ENCODE results near the gene CSF3R.
"Not testable (repeated sequence)": the region's sequence is repeated elsewhere in the genome, so short reads cannot be mapped to it uniquely, and the experiment has no call there.

Gene CSF3R

DNA sequence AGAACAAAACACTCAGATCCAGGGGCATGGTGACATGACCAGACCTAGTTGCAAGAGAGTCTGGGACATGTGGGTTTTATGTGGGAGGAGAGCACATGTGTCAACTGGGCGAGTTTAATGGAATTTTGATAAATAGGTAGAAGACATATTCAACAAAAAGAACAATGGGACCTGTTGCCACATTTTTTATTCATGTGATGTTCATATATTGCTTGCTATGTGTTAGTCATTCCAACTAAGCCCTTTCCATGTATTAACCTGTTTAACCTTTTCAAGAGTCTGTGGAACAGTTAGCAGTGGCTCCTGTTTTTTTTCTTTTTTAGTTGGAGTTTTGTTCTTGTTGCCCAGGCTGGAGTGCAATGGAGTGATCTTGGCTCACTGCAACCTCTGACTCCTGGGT lies 30.1 kb upstream of the CSF3R start:
- H3K4me3 ChIP-seq (ENCODE audit: low read depth, low read length), result no peak overlapping the region
- no peaks in the 10 kb centered on the region for H3K36me3 ChIP-seq (ENCODE audit: control insufficient read depth, insufficient read depth, low read length)
- no peaks in the 10 kb centered on the region for H3K27me3 ChIP-seq (ENCODE audit: control insufficient read depth, insufficient read depth, low read length)
- peaks cover 10% of the 10 kb centered on the region; the same call in 1 of the 2 replicates for H3K4me1 ChIP-seq (ENCODE audit: control insufficient read depth, insufficient read depth, low read length)
- no peak overlapping the region for H3K27ac ChIP-seq (ENCODE audit: low read depth, low read length)
- H3K9ac ChIP-seq (ENCODE audit: low read length), result no peak overlapping the region
- H3K9me3 ChIP-seq (ENCODE audit: control insufficient read depth, insufficient read depth, low read depth, low read length), result no peaks in the 10 kb centered on the region

GRCh38 chr1:36511804-36512798 lies 29.4 kb upstream of the CSF3R start:
- Histone ChIP-seq H3K36me3 (ENCODE audit: control insufficient read depth, insufficient read depth, low read length) (no peaks in the 10 kb centered on the region), H3K9me3 (ENCODE audit: control insufficient read depth, insufficient read depth, low read depth, low read length) (no peaks in the 10 kb centered on the region), H3K4me1 (ENCODE audit: control insufficient read depth, insufficient read depth, low read length) (peaks cover 10% of the 10 kb centered on the region; the same call in 1 of the 2 replicates), H3K27me3 (ENCODE audit: control insufficient read depth, insufficient read depth, low read length) (no peaks in the 10 kb centered on the region), H3K4me3 (ENCODE audit: low read depth, low read length) (no peak overlapping the region), H3K9ac (ENCODE audit: low read length) (no peak overlapping the region), H3K27ac (ENCODE audit: low read depth, low read length) (no peak overlapping the region)

DNA sequence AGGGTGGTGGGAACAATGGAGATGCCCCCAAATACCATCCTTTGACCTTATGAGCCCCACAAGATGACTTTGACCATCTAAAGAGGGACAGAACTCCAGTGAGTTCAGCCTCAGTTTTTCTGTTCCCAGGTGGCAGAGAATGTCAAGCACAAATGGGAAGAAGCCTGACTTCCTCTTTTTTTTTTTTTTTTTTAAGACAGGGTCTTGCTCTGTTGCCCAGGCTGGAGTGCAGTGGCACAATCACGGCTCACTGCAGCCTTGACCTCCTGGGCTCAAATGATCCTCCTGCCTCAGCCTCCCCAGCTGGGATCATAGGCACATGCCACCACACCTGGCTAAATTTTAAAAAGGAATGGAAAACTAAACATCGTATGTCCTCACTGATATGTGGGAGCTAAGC lies 28.5 kb upstream of the CSF3R start:
- H3K4me3 ChIP-seq (ENCODE audit: low read depth, low read length); H3K4me1 ChIP-seq (ENCODE audit: control insufficient read depth, insufficient read depth, low read length); H3K27ac ChIP-seq (ENCODE audit: low read depth, low read length); H3K27me3 ChIP-seq (ENCODE audit: control insufficient read depth, insufficient read depth, low read length); H3K36me3 ChIP-seq (ENCODE audit: control insufficient read depth, insufficient read depth, low read length); H3K9me3 ChIP-seq (ENCODE audit: control insufficient read depth, insufficient read depth, low read depth, low read length); H3K9ac ChIP-seq (ENCODE audit: low read length): not testable (repeated sequence)

DNA sequence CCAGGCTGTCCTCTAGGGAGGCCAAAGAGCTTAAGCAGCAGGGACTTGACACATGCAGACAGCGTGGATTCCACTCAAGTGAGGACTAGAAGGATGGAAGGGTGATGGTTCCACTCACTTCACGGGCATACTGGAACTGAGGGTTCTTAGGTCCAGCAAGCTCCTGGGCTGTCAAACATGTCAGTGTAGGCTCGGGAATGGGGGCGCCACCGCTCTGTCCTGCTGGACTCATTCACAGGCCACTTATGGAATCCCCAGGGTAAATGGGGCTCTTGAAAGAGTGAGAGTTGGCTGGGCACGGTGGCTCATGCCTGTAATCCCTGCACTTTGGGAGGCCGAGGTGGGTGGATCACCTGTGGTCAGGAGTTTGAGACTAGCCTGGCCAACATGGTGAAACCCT lies 27.7 kb upstream of the CSF3R start:
- H3K4me1 ChIP-seq (ENCODE audit: control insufficient read depth, insufficient read depth, low read length), result peaks cover 7% of the 10 kb centered on the region; the same call in 1 of the 2 replicates
- H3K27me3 ChIP-seq (ENCODE audit: control insufficient read depth, insufficient read depth, low read length), result no peaks in the 10 kb centered on the region
- H3K4me3 ChIP-seq (ENCODE audit: low read depth, low read length), result no peak overlapping the region
- H3K9ac ChIP-seq (ENCODE audit: low read length), result no peak overlapping the region
- no peak overlapping the region for H3K27ac ChIP-seq (ENCODE audit: low read depth, low read length)
- no peaks in the 10 kb centered on the region for H3K36me3 ChIP-seq (ENCODE audit: control insufficient read depth, insufficient read depth, low read length)
- no peaks in the 10 kb centered on the region for H3K9me3 ChIP-seq (ENCODE audit: control insufficient read depth, insufficient read depth, low read depth, low read length)

GRCh38 chr1:36508257-36508656 lies 25.5 kb upstream of the CSF3R start:
- Histone ChIP-seq H3K9ac (ENCODE audit: low read length) (no peak overlapping the region), H3K27me3 (ENCODE audit: control insufficient read depth, insufficient read depth, low read length) (no peaks in the 10 kb centered on the region), H3K9me3 (ENCODE audit: control insufficient read depth, insufficient read depth, low read depth, low read length) (no peaks in the 10 kb centered on the region), H3K36me3 (ENCODE audit: control insufficient read depth, insufficient read depth, low read length) (no peaks in the 10 kb centered on the region), H3K4me1 (ENCODE audit: control insufficient read depth, insufficient read depth, low read length) (no peaks in the 10 kb centered on the region), H3K27ac (ENCODE audit: low read depth, low read length) (no peak overlapping the region), H3K4me3 (ENCODE audit: low read depth, low read length) (no peak overlapping the region)

DNA sequence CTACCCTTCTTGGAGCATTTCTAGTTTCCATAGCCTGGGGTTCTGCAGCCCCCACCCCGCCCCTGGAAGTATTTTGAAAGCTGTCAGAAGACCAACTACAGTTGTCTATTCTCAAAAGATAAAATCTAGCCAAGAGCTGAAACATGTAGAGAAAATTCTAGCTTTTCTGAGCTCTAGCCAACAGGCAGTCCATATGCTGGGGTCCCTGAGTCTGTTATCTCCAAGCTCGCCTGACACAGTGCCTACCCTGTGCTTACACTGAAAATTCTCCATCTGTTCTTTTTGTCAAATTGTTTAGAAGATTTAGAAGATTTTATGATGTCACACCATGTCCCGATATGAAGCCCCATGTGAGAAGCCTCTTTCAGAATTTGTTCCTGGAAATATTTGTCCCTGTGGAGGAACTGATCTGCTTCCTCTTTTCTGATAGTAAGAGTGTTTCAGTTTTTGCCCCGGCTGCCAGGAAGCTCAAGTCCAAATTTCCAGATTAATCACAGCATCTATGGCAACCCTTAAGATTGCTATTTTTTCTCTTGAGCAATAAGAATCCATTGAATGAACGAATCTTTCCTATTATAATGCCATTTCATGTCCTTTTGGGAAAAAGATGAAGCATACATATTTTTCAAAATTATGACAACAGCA lies 23.7 kb upstream of the CSF3R start:
- no peak overlapping the region for H3K4me3 ChIP-seq (ENCODE audit: low read depth, low read length)
- no peaks in the 10 kb centered on the region for H3K27me3 ChIP-seq (ENCODE audit: control insufficient read depth, insufficient read depth, low read length)
- no peaks in the 10 kb centered on the region for H3K9me3 ChIP-seq (ENCODE audit: control insufficient read depth, insufficient read depth, low read depth, low read length)
- no peak overlapping the region for H3K9ac ChIP-seq (ENCODE audit: low read length)
- no peak overlapping the region for H3K27ac ChIP-seq (ENCODE audit: low read depth, low read length)
- H3K36me3 ChIP-seq (ENCODE audit: control insufficient read depth, insufficient read depth, low read length), result no peaks in the 10 kb centered on the region
- no peaks in the 10 kb centered on the region for H3K4me1 ChIP-seq (ENCODE audit: control insufficient read depth, insufficient read depth, low read length)

DNA sequence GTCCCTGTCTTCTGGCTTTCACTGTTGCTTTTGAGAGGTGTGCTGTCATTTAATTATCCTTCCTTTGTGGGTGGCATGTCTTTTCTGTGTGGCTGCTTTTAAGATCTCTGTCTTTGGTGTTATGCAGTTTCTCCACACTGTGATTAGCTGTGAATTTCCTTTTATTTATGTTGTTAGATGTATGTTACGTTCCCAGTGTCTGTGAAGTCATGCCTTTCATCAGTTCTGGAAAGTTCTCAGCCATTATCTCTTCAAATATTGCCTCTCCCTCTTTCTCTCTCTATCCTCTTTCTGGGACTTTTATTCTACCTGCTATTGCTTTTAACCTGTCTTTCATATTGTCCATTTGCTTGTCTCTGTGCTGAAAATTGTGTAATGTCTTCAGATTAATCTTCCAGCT lies 21.0 kb upstream of the CSF3R start:
- Histone ChIP-seq H3K4me1 (ENCODE audit: control insufficient read depth, insufficient read depth, low read length) (no peaks in the 10 kb centered on the region), H3K9ac (ENCODE audit: low read length) (no peak overlapping the region), H3K9me3 (ENCODE audit: control insufficient read depth, insufficient read depth, low read depth, low read length) (no peaks in the 10 kb centered on the region), H3K36me3 (ENCODE audit: control insufficient read depth, insufficient read depth, low read length) (no peaks in the 10 kb centered on the region), H3K27ac (ENCODE audit: low read depth, low read length) (no peak overlapping the region), H3K4me3 (ENCODE audit: low read depth, low read length) (no peak overlapping the region), H3K27me3 (ENCODE audit: control insufficient read depth, insufficient read depth, low read length) (no peaks in the 10 kb centered on the region)

DNA sequence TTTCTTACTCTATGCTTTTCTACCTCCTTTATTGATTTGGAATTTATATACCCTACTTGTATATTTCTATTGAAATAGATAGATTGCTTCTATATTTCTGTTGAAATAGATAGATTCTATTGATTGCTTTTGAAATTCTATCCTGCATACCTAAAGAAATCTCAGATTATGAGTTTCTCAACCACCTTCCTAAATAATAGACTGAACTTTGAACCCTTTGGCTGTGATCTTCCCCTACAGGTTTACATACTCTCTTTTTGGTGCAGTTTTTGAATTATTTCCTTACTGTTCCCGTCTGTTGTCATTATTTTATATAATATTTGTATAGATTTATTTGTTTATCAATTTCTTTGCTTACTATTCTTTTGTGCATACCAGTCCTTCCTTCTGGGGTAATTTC lies 20.4 kb upstream of the CSF3R start:
- no peaks in the 10 kb centered on the region for H3K9me3 ChIP-seq (ENCODE audit: control insufficient read depth, insufficient read depth, low read depth, low read length)
- H3K9ac ChIP-seq (ENCODE audit: low read length), result no peak overlapping the region
- H3K4me3 ChIP-seq (ENCODE audit: low read depth, low read length), result no peak overlapping the region
- H3K36me3 ChIP-seq (ENCODE audit: control insufficient read depth, insufficient read depth, low read length), result no peaks in the 10 kb centered on the region
- H3K4me1 ChIP-seq (ENCODE audit: control insufficient read depth, insufficient read depth, low read length), result no peaks in the 10 kb centered on the region
- no peaks in the 10 kb centered on the region for H3K27me3 ChIP-seq (ENCODE audit: control insufficient read depth, insufficient read depth, low read length)
- no peak overlapping the region for H3K27ac ChIP-seq (ENCODE audit: low read depth, low read length)

DNA sequence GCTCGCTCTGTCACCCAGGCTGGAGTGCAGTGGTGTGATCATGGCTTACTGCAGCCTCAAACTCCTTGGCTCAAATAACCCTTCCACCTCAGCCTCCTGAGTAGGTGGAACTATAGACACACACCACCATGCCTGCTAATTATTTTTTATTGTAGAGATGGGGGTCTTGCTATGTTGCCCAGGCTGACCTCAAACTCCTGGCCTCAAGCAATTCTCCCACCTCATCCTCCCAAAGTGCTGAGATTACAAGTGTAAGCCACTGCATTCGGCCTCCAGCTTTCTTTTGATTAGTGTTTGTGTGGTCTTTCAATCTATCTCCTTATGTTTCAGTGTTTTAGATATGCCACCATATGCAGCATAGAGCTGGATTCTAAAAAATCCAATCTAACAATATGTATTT lies 19.9 kb upstream of the CSF3R start:
- Histone ChIP-seq H3K4me1 (ENCODE audit: control insufficient read depth, insufficient read depth, low read length) (no peaks in the 10 kb centered on the region), H3K9me3 (ENCODE audit: control insufficient read depth, insufficient read depth, low read depth, low read length) (no peaks in the 10 kb centered on the region), H3K9ac (ENCODE audit: low read length) (no peak overlapping the region), H3K27me3 (ENCODE audit: control insufficient read depth, insufficient read depth, low read length) (no peaks in the 10 kb centered on the region), H3K27ac (ENCODE audit: low read depth, low read length) (no peak overlapping the region), H3K4me3 (ENCODE audit: low read depth, low read length) (no peak overlapping the region), H3K36me3 (ENCODE audit: control insufficient read depth, insufficient read depth, low read length) (no peaks in the 10 kb centered on the region)

DNA sequence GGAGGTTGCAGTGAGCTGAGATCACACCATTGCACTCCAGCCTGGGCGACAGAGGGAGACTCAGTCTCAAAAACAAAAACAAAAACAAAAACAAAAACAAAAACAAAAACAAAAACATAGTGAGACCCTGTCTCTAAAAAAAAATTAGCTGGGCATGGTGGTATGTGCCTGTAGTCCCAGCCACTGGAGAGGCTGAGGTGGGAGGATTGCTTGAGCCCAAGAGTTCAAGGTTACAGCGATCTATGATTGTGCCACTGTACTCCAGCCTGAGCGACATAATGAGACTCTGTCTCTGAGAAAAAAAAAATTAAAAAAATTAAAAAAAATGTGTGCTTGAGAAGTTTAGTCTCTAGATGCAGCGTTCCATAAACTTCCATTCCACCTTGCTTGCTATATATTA lies 19.2 kb upstream of the CSF3R start:
- H3K9ac ChIP-seq (ENCODE audit: low read length); H3K27me3 ChIP-seq (ENCODE audit: control insufficient read depth, insufficient read depth, low read length); H3K4me3 ChIP-seq (ENCODE audit: low read depth, low read length); H3K36me3 ChIP-seq (ENCODE audit: control insufficient read depth, insufficient read depth, low read length); H3K4me1 ChIP-seq (ENCODE audit: control insufficient read depth, insufficient read depth, low read length); H3K9me3 ChIP-seq (ENCODE audit: control insufficient read depth, insufficient read depth, low read depth, low read length); H3K27ac ChIP-seq (ENCODE audit: low read depth, low read length): not testable (repeated sequence)

- peaks cover 5% of the 10 kb centered on the region; the same call in 1 of the 2 replicates for H3K27me3 ChIP-seq (ENCODE audit: control insufficient read depth, insufficient read depth, low read length)
- no peaks in the 10 kb centered on the region for H3K9me3 ChIP-seq (ENCODE audit: control insufficient read depth, insufficient read depth, low read depth, low read length)
- no peak overlapping the region for H3K27ac ChIP-seq (ENCODE audit: low read depth, low read length)
These were observed 14.5 kb upstream of the CSF3R start for GRCh38 chr1:36497207-36497606.

More at GRCh38 chr1:36497207-36497606, 14.5 kb upstream of the CSF3R start:
- H3K36me3 ChIP-seq (ENCODE audit: control insufficient read depth, insufficient read depth, low read length), result no peaks in the 10 kb centered on the region
- H3K4me1 ChIP-seq (ENCODE audit: control insufficient read depth, insufficient read depth, low read length), result no peaks in the 10 kb centered on the region; the same call in 1 of the 2 replicates
- no peak overlapping the region for H3K9ac ChIP-seq (ENCODE audit: low read length)
- H3K4me3 ChIP-seq (ENCODE audit: low read depth, low read length), result no peak overlapping the region

All from HUES6 (cell line).